ENCODE results near the gene FZD1.

FZD1 gene

GRCh38 chr7:91294639-91295220 lies 30.5 kb downstream of the FZD1 start:
- no peak overlapping the region for H3K9ac ChIP-seq (ENCODE audit: low read length)
- no peaks in the 10 kb centered on the region for H4K20me1 ChIP-seq (ENCODE audit: low read depth, low read length)
- H3K27ac ChIP-seq (ENCODE audit: low read depth, low read length), result no peak overlapping the region
- no peak overlapping the region for H3K4me3 ChIP-seq (ENCODE audit: insufficient read depth, low read length, poor library complexity, severe bottlenecking)
- no peak overlapping the region for H2AFZ ChIP-seq (ENCODE audit: low read depth, low read length, severe bottlenecking)
- H3F3A ChIP-seq (ENCODE audit: insufficient read depth), result no peaks in the 10 kb centered on the region
- TF ChIP-seq CTCF (IDR thresholded peaks at IDR 0.05; ENCODE audit: insufficient read depth, low read length, poor library complexity, severe bottlenecking) (no peak), EZH2phosphoT487 (conservative IDR thresholded peaks at IDR 0.05; ENCODE audit: low read length) (no peak)
- H3K27me3 ChIP-seq (ENCODE audit: low read length), result 0 out of 2 replicates have a peak, but pooled peaks cover 9% of the 10 kb centered on the region
- no peaks in the 10 kb centered on the region for H3K9me3 ChIP-seq (ENCODE audit: insufficient read depth, low read length)
- no peak overlapping the region for H3K4me2 ChIP-seq (ENCODE audit: low read depth, low read length, poor library complexity, severe bottlenecking)
- H3K9me2 ChIP-seq (replicated peaks; ENCODE audit: insufficient read depth, low read length), result no peaks in the 10 kb centered on the region
- no peaks in the 10 kb centered on the region for H3K36me3 ChIP-seq (ENCODE audit: low read length)
- no peaks in the 10 kb centered on the region for H3K79me2 ChIP-seq (ENCODE audit: insufficient read depth, low read length)

GRCh38 chr7:91295576-91295975 lies 31.3 kb downstream of the FZD1 start:
- Histone ChIP-seq H3K27ac (ENCODE audit: low read depth, low read length) (no peak overlapping the region), H3K79me2 (ENCODE audit: insufficient read depth, low read length) (no peaks in the 10 kb centered on the region), H3K4me3 (ENCODE audit: insufficient read depth, low read length, poor library complexity, severe bottlenecking) (no peak overlapping the region), H2AFZ (ENCODE audit: low read depth, low read length, severe bottlenecking) (no peak overlapping the region), H3K9me3 (ENCODE audit: insufficient read depth, low read length) (no peaks in the 10 kb centered on the region), H3K27me3 (ENCODE audit: low read length) (0 out of 2 replicates have a peak, but pooled peaks cover 9% of the 10 kb centered on the region), H3K9me2 (replicated peaks; ENCODE audit: insufficient read depth, low read length) (no peaks in the 10 kb centered on the region), H3K4me2 (ENCODE audit: low read depth, low read length, poor library complexity, severe bottlenecking) (no peak overlapping the region), H3K36me3 (ENCODE audit: low read length) (no peaks in the 10 kb centered on the region), H3K9ac (ENCODE audit: low read length) (no peak overlapping the region), H3F3A (ENCODE audit: insufficient read depth) (no peaks in the 10 kb centered on the region), H4K20me1 (ENCODE audit: low read depth, low read length) (no peaks in the 10 kb centered on the region)
- TF ChIP-seq CTCF (IDR thresholded peaks at IDR 0.05; ENCODE audit: insufficient read depth, low read length, poor library complexity, severe bottlenecking) (no peak), EZH2phosphoT487 (conservative IDR thresholded peaks at IDR 0.05; ENCODE audit: low read length) (no peak)

- TF ChIP-seq EZH2phosphoT487 (conservative IDR thresholded peaks at IDR 0.05; ENCODE audit: low read length) (no peak), CTCF (IDR thresholded peaks at IDR 0.05; ENCODE audit: insufficient read depth, low read length, poor library complexity, severe bottlenecking) (no peak)
- no peaks in the 10 kb centered on the region for H3K36me3 ChIP-seq (ENCODE audit: low read length)
- no peaks in the 10 kb centered on the region for H3F3A ChIP-seq (ENCODE audit: insufficient read depth)
- 0 out of 2 replicates have a peak, but pooled peaks cover 9% of the 10 kb centered on the region for H3K27me3 ChIP-seq (ENCODE audit: low read length)
- H4K20me1 ChIP-seq (ENCODE audit: low read depth, low read length), result no peaks in the 10 kb centered on the region
- no peak overlapping the region for H3K27ac ChIP-seq (ENCODE audit: low read depth, low read length)
- no peaks in the 10 kb centered on the region for H3K9me2 ChIP-seq (replicated peaks; ENCODE audit: insufficient read depth, low read length)
- no peaks in the 10 kb centered on the region for H3K79me2 ChIP-seq (ENCODE audit: insufficient read depth, low read length)
- H3K9ac ChIP-seq (ENCODE audit: low read length), result no peak overlapping the region
- H3K4me3 ChIP-seq (ENCODE audit: insufficient read depth, low read length, poor library complexity, severe bottlenecking), result no peak overlapping the region
- no peaks in the 10 kb centered on the region for H3K9me3 ChIP-seq (ENCODE audit: insufficient read depth, low read length)
- no peak overlapping the region for H2AFZ ChIP-seq (ENCODE audit: low read depth, low read length, severe bottlenecking)
- H3K4me2 ChIP-seq (ENCODE audit: low read depth, low read length, poor library complexity, severe bottlenecking), result no peak overlapping the region
These were observed 33.7 kb downstream of the FZD1 start for GRCh38 chr7:91297939-91298338.

Measured in SU-DHL-6 (cell line).